A549 treated with DMSO at 1 μM for 4 hours (cell line): ENCODE results near the gene EIF3CL. TPM values are rescaled to one million over a fixed set of nuclear protein-coding genes. Genes with fewer than 3 reads are reported as not detected.

Experiments
- total RNA-seq: library from RNA; stranded (reverse); fragments of 200-300 nt; extraction: Qiagen RNA extraction; gene quantifications from 5 replicates; pipeline ENCODE4 v1.2.3, GENCODE V29; 2022; ENCODE audit warnings: low read depth

The EIF3CL gene, protein sequence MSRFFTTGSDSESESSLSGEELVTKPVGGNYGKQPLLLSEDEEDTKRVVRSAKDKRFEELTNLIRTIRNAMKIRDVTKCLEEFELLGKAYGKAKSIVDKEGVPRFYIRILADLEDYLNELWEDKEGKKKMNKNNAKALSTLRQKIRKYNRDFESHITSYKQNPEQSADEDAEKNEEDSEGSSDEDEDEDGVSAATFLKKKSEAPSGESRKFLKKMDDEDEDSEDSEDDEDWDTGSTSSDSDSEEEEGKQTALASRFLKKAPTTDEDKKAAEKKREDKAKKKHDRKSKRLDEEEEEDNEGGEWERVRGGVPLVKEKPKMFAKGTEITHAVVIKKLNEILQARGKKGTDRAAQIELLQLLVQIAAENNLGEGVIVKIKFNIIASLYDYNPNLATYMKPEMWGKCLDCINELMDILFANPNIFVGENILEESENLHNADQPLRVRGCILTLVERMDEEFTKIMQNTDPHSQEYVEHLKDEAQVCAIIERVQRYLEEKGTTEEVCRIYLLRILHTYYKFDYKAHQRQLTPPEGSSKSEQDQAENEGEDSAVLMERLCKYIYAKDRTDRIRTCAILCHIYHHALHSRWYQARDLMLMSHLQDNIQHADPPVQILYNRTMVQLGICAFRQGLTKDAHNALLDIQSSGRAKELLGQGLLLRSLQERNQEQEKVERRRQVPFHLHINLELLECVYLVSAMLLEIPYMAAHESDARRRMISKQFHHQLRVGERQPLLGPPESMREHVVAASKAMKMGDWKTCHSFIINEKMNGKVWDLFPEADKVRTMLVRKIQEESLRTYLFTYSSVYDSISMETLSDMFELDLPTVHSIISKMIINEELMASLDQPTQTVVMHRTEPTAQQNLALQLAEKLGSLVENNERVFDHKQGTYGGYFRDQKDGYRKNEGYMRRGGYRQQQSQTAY
- total RNA-seq, result 73.7 to 124 TPM (median 76.0 TPM) in 5 replicates

GRCh38 chr16:28403220-28404072 is at the start of gene EIF3CL:
TSS of gene EIF3CL (minus strand) at chr16:28403841. CDS start at chr16:28403618, 223 bp downstream.

GRCh38 chr16:28363408-28363807 is 40.2 kb downstream of the EIF3CL start, which contains the start of gene NPIPB6:
TSS of gene NPIPB6 (minus strand) at chr16:28363508. CDS start at chr16:28362822, 686 bp downstream.

Other genes with a start within 250 kb of the EIF3CL start
- 80.9 to 105 TPM (median 99.3 TPM) in 5 replicates for gene XPO6, start 191.9 kb downstream of the EIF3CL start, total RNA-seq
- 0.13 to 0.36 TPM (median 0.32 TPM) in 5 replicates for gene SBK1, start 111.3 kb downstream of the EIF3CL start, total RNA-seq
- gene NPIPB6, start 40.3 kb downstream of the EIF3CL start, total RNA-seq, result 0.85 to 2.7 TPM (median 1.9 TPM) in 5 replicates
- 0.11 to 0.45 TPM (median 0.24 TPM) in 4 of 5 replicates, not detected in the other for gene NPIPB7, start 68.5 kb upstream of the EIF3CL start, total RNA-seq
- 20.3 to 35.8 TPM (median 33.5 TPM) in 5 replicates for gene CLN3, start 88.2 kb upstream of the EIF3CL start, total RNA-seq
- gene APOBR, start 90.8 kb upstream of the EIF3CL start, total RNA-seq, result 0.05 to 0.07 TPM (median 0.06 TPM) in 5 replicates
- gene IL27, start 103.0 kb upstream of the EIF3CL start, total RNA-seq, result not detected in 5 replicates
- 12.6 to 15.5 TPM (median 14.8 TPM) in 5 replicates for gene NUPR1, start 135.1 kb upstream of the EIF3CL start, total RNA-seq
- 18.6 to 23.1 TPM (median 21.3 TPM) in 5 replicates for gene SGF29, start 150.1 kb upstream of the EIF3CL start, total RNA-seq
- gene SULT1A2, start 193.2 kb upstream of the EIF3CL start, total RNA-seq, result 0.09 to 0.22 TPM (median 0.15 TPM) in 3 of 5 replicates, not detected in the others
- 4.7 to 6.8 TPM (median 5.4 TPM) in 5 replicates for gene SULT1A1, start 206.2 kb upstream of the EIF3CL start, total RNA-seq
- gene NPIPB8, start 234.2 kb upstream of the EIF3CL start, total RNA-seq, result 0.52 to 0.56 TPM in 2 of 5 replicates, not detected in the others